M059J (cell line): ENCODE data around the gene CTTNBP2. TPM values are rescaled to one million over a fixed set of nuclear protein-coding genes. Genes with fewer than 3 reads are reported as not detected.

Experiments used
- DNase-seq: peaks from one replicate; pipeline ENCODE4 v3.0.0-alpha.2; 2012; ENCODE audit warnings: low read depth
- total RNA-seq: library from RNA; depleted of rRNA; stranded (reverse); fragments of >200 nt; shearing (Covaris generic); gene quantifications from 2 replicates; pipeline ENCODE4 v1.2.3, GENCODE V29; 2014

The CTTNBP2 gene
- total RNA-seq, 1 experiment from 2014 or later: 0.59 TPM

- peak; percentile 7 for DNase-seq
These were observed 1.3 kb downstream of the CTTNBP2 start for GRCh38 chr7:117871778-117872538.

- peak; percentile 5 for DNase-seq
These were observed 1.9 kb downstream of the CTTNBP2 start for GRCh38 chr7:117871401-117871777.

GRCh38 chr7:117870448-117871130 lies 2.7 kb downstream of the CTTNBP2 start:
- no peak for DNase-seq

GRCh38 chr7:117869374-117869773 lies 3.9 kb downstream of the CTTNBP2 start:
- no peak for DNase-seq

GRCh38 chr7:117863618-117864017 lies 9.6 kb downstream of the CTTNBP2 start:
- no peak for DNase-seq

- no peak for DNase-seq
These were observed 10.9 kb downstream of the CTTNBP2 start for GRCh38 chr7:117862378-117862777.

GRCh38 chr7:117859246-117859812 lies 13.9 kb downstream of the CTTNBP2 start:
- DNase-seq: no peak

GRCh38 chr7:117858712-117859111 lies 14.5 kb downstream of the CTTNBP2 start:
- no peak for DNase-seq

GRCh38 chr7:117857718-117858117 lies 15.5 kb downstream of the CTTNBP2 start:
- no peak for DNase-seq

- DNase-seq: no peak
These were observed 17.0 kb downstream of the CTTNBP2 start for GRCh38 chr7:117856196-117856595.

GRCh38 chr7:117854186-117854585 lies 19.1 kb downstream of the CTTNBP2 start:
- no peak for DNase-seq

- no peak for DNase-seq
These were observed 24.3 kb downstream of the CTTNBP2 start for GRCh38 chr7:117848941-117849340.

- DNase-seq: no peak
These were observed 28.6 kb downstream of the CTTNBP2 start for GRCh38 chr7:117844678-117845077.

GRCh38 chr7:117841611-117842010 lies 31.6 kb downstream of the CTTNBP2 start:
- no peak for DNase-seq

GRCh38 chr7:117841011-117841410 lies 32.2 kb downstream of the CTTNBP2 start:
- no peak for DNase-seq

GRCh38 chr7:117839507-117839906 lies 33.7 kb downstream of the CTTNBP2 start:
- no peak for DNase-seq

GRCh38 chr7:117837841-117838240 lies 35.4 kb downstream of the CTTNBP2 start:
- no peak for DNase-seq

- DNase-seq: no peak
These were observed 38.1 kb downstream of the CTTNBP2 start for GRCh38 chr7:117835016-117835664.

GRCh38 chr7:117830422-117830954 lies 42.8 kb downstream of the CTTNBP2 start:
- DNase-seq: no peak

- no peak for DNase-seq
These were observed 43.7 kb downstream of the CTTNBP2 start for GRCh38 chr7:117829450-117830117.

- DNase-seq: peak; percentile 44
These were observed 44.4 kb downstream of the CTTNBP2 start for GRCh38 chr7:117828825-117829224.

GRCh38 chr7:117827862-117828261 lies 45.4 kb downstream of the CTTNBP2 start:
- peak; percentile 91 for DNase-seq
